SU-DHL-6 (cell line): ENCODE data around the gene CLIC5.
A peak's percentile ranks its signal among the peaks of the same experiment; 100 is the strongest.

Experiments used
- H2AFZ ChIP-seq: fragments of 200-600 bp; sonication (generic); 2 replicates; pipeline ENCODE4 v1.6.1; 2014; ENCODE audit warnings: low read depth, mild to moderate bottlenecking, moderate library complexity, mixed read lengths, antibody characterized with exemption, low read length; ENCODE audit not compliant: severe bottlenecking
- H3F3A ChIP-seq: fragments of 200-600 bp; shearing (Covaris generic); 2 replicates; pipeline ENCODE4 v1.6.0; 2016; ENCODE audit warnings: antibody characterized with exemption, mild to moderate bottlenecking; ENCODE audit not compliant: insufficient read depth
- H3K27ac ChIP-seq: fragments of 200-600 bp; sonication (generic); 2 replicates; pipeline ENCODE4 v1.5.1; 2016; ENCODE audit warnings: low read depth, mild to moderate bottlenecking, low read length, moderate library complexity, mixed read lengths
- H3K27me3 ChIP-seq: fragments of 200-600 bp; sonication (generic), shearing (Covaris generic); 2 replicates; pipeline ENCODE4 v1.6.0; 2014; ENCODE audit warnings: mild to moderate bottlenecking, low read length
- H3K36me3 ChIP-seq: fragments of 200-600 bp; sonication (generic); 2 replicates; pipeline ENCODE4 v1.6.1; 2014; ENCODE audit warnings: mild to moderate bottlenecking, low read length, mixed read lengths
- H3K4me2 ChIP-seq: fragments of 300-600, 200-600 bp; shearing (Covaris generic), sonication (generic); 2 replicates; pipeline ENCODE4 v1.6.0; 2014; ENCODE audit warnings: low read length, low read depth, mild to moderate bottlenecking; ENCODE audit not compliant: poor library complexity, severe bottlenecking
- H3K4me3 ChIP-seq: fragments of 200-600 bp; sonication (generic); 2 replicates; pipeline ENCODE4 v1.5.1; 2014; ENCODE audit warnings: antibody characterized with exemption, low read length, mild to moderate bottlenecking, mixed read lengths; ENCODE audit not compliant: insufficient read depth, poor library complexity, severe bottlenecking
- H3K79me2 ChIP-seq: fragments of 200-600 bp; sonication (generic); 2 replicates; pipeline ENCODE4 v1.6.1; 2014; ENCODE audit warnings: mild to moderate bottlenecking, low read length, moderate library complexity; ENCODE audit not compliant: insufficient read depth
- H3K9ac ChIP-seq: fragments of 200-600 bp; sonication (generic); 2 replicates; pipeline ENCODE4 v1.7.0; 2014; ENCODE audit warnings: mild to moderate bottlenecking, low read length
- H3K9me2 ChIP-seq: fragments of 200-600 bp; sonication (generic); replicated peaks from 2 replicates; pipeline ENCODE4 v1.6.1; 2014; ENCODE audit warnings: low read length; ENCODE audit not compliant: insufficient read depth
- H3K9me3 ChIP-seq: fragments of 200-600 bp; sonication (generic); 2 replicates; pipeline ENCODE4 v1.6.1; 2014; ENCODE audit warnings: low read length, mixed read lengths; ENCODE audit not compliant: insufficient read depth
- H4K20me1 ChIP-seq: fragments of 200-600 bp; sonication (generic); 2 replicates; pipeline ENCODE4 v1.6.1; 2014; ENCODE audit warnings: low read depth, mild to moderate bottlenecking, antibody characterized with exemption, low read length, moderate library complexity, mixed read lengths
- CTCF ChIP-seq: fragments of 200-600 bp; sonication (generic); IDR thresholded peaks from one replicate; pipeline ENCODE4 v1.5.1; 2017; ENCODE audit warnings: antibody characterized with exemption, mild to moderate bottlenecking, low read length, moderate library complexity; ENCODE audit not compliant: insufficient read depth, poor library complexity, severe bottlenecking
- EZH2phosphoT487 ChIP-seq: fragments of 200-600 bp; sonication (generic), shearing (Covaris generic); conservative IDR thresholded peaks from 2 replicates; pipeline ENCODE4 v1.6.1; 2018; ENCODE audit warnings: mild to moderate bottlenecking, antibody characterized with exemption, low read length, moderate library complexity, mixed read lengths

Gene CLIC5

GRCh38 chr6:45924763-45925342, 90.8 kb downstream of the CLIC5 start:
- Histone ChIP-seq H3K4me2 (no peak overlapping the region), H3K9me3 (no peaks in the 10 kb centered on the region), H3F3A (no peaks in the 10 kb centered on the region), H4K20me1 (no peaks in the 10 kb centered on the region), H3K9me2 (no peaks in the 10 kb centered on the region), H3K27me3 (no peaks in the 10 kb centered on the region), H3K79me2 (no peaks in the 10 kb centered on the region), H3K4me3 (no peak overlapping the region), H3K9ac (no peak overlapping the region), H3K36me3 (no peaks in the 10 kb centered on the region), H2AFZ (no peak overlapping the region), H3K27ac (no peak overlapping the region)
- TF ChIP-seq EZH2phosphoT487 (no peak), CTCF (no peak)

GRCh38 chr6:45923831-45924391, 91.7 kb downstream of the CLIC5 start:
- no peaks in the 10 kb centered on the region for H3F3A ChIP-seq
- no peaks in the 10 kb centered on the region for H4K20me1 ChIP-seq
- no peak overlapping the region for H2AFZ ChIP-seq
- H3K9ac ChIP-seq: no peak overlapping the region
- H3K27me3 ChIP-seq: no peaks in the 10 kb centered on the region
- H3K79me2 ChIP-seq: no peaks in the 10 kb centered on the region
- no peak for TF ChIP-seq CTCF
- no peak for TF ChIP-seq EZH2phosphoT487
- no peak overlapping the region for H3K4me3 ChIP-seq
- no peaks in the 10 kb centered on the region for H3K36me3 ChIP-seq
- no peaks in the 10 kb centered on the region for H3K9me2 ChIP-seq
- no peaks in the 10 kb centered on the region for H3K9me3 ChIP-seq
- H3K4me2 ChIP-seq: no peak overlapping the region
- H3K27ac ChIP-seq: no peak overlapping the region

- Histone ChIP-seq H3K9ac (no peak overlapping the region), H3K9me2 (no peaks in the 10 kb centered on the region), H2AFZ (no peak overlapping the region), H3K9me3 (no peaks in the 10 kb centered on the region), H4K20me1 (no peaks in the 10 kb centered on the region), H3K27ac (no peak overlapping the region), H3K4me2 (no peak overlapping the region), H3K79me2 (no peaks in the 10 kb centered on the region), H3F3A (no peaks in the 10 kb centered on the region), H3K27me3 (no peaks in the 10 kb centered on the region), H3K4me3 (no peak overlapping the region), H3K36me3 (no peaks in the 10 kb centered on the region)
- TF ChIP-seq EZH2phosphoT487: no peak
- peak; percentile 92 for TF ChIP-seq CTCF
Observed at GRCh38 chr6:45922728-45923351, 92.8 kb downstream of the CLIC5 start.
